Measurements from ENCODE around the gene NKPD1. TPM values are rescaled to one million over a fixed set of nuclear protein-coding genes. Genes with fewer than 3 reads are reported as not detected.

NKPD1 gene
- polyA plus RNA-seq, 2 of the 4 experiments (the other 2 are of a cell fraction): 0.12 to 0.15 TPM

DNA sequence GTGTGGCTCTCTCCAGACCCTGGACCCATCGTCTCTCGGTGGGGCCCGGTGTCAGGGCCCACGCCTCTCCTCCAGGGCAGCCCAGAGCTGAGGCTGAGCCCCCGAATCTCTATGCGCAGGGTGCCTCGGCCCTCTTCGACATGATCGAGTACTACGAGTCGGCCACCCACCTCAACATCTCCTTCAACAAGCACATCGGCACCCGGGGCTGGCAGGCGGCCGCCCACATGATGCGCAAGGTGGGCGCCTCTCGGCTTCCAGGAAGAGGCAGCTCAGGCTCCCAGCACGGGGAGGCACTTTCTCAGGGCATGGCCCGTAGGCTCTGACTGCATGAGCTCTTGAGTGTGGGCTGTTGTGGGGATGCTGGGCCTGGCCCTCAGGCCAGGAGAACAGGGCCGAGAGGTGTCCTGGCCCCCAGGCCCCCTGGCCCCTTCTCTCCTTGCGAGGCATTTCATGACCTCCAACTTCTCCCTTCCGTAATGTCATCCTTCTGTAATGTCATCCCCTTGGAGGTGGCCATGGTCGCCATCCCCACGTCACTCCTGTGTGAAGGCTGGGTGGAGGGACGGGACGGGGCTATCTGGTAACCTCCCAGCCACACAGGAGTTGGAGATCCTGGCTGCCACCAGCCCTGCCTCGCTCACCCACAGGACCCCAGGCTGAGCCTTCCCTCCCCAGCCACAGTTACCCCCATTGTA, 19.4 kb downstream of the NKPD1 start:
- FAIRE-seq: no peak
- Histone ChIP-seq H3K4me2 (no peak overlapping the region), H3K27ac (no peak overlapping the region), H3K9me3 (no peaks in the 10 kb centered on the region), H3K4me3 (no peak overlapping the region), H3K4me1 (no peaks in the 10 kb centered on the region)
- ChIA-PET POLR2A (no interaction called here), CTCF (interaction anchor here (0.6 to 3.2 kb wide), 8 partner anchors 8 to 159 kb away, joined by 3 to 16 read pairs (median 4); partner anchors contain the start of gene NKPD1)
- DNase-seq (ENCODE audit: low read depth in 1 of 2, low spot score in 1 of 2): no peak
- WGBS (ENCODE audit: missing lambda C conversion rate): 96% methylated on average over 28 of the region's 28 CpGs
- no peak for TF ChIP-seq POLR2AphosphoS2 (conservative IDR thresholded peaks at IDR 0.05; ENCODE audit: low read length)
- no peak for TF ChIP-seq RFX5 (IDR thresholded peaks at IDR 0.05)
- no peak for TF ChIP-seq RCOR1 (IDR thresholded peaks at IDR 0.05; ENCODE audit: low read depth, low read length)
- no peak for TF ChIP-seq ZC3H11A (IDR thresholded peaks at IDR 0.05)
- no peak for TF ChIP-seq CBX2 (IDR thresholded peaks at IDR 0.05; ENCODE audit: borderline replicate concordance, low read depth)
- TF ChIP-seq TP53 (CRISPR knock-in tag; IDR thresholded peaks at IDR 0.05): no peak
- no peak for TF ChIP-seq PHF8 (IDR thresholded peaks at IDR 0.05; ENCODE audit: borderline replicate concordance, low read depth)
- TF ChIP-seq EHMT2 (IDR thresholded peaks at IDR 0.05; ENCODE audit: low read depth): no peak
- no peak for TF ChIP-seq ZSCAN20 (CRISPR knock-in tag; IDR thresholded peaks at IDR 0.05)
- TF ChIP-seq NPAS2 (CRISPR knock-in tag; IDR thresholded peaks at IDR 0.05; ENCODE audit: borderline replicate concordance): no peak
- no peak for TF ChIP-seq MYC (IDR thresholded peaks at IDR 0.05; ENCODE audit: borderline replicate concordance, low read length)
- no peak for TF ChIP-seq BHLHE40 (IDR thresholded peaks at IDR 0.05; ENCODE audit: low read depth, low read length)
- no peak for TF ChIP-seq SMC3 (IDR thresholded peaks at IDR 0.05)
- TF ChIP-seq ZFP36 (IDR thresholded peaks at IDR 0.05; ENCODE audit: borderline replicate concordance, partially characterized antibody): no peak
- TF ChIP-seq SREBF2 (IDR thresholded peaks at IDR 0.05): no peak
- TF ChIP-seq ELK1 (IDR thresholded peaks at IDR 0.05; ENCODE audit: low read depth, low read length): no peak
- TF ChIP-seq MAZ (IDR thresholded peaks at IDR 0.05; ENCODE audit: borderline replicate concordance, low read depth, low read length): no peak
- no peak for TF ChIP-seq NFE2L2 (conservative IDR thresholded peaks at IDR 0.05; ENCODE audit: low read length)
- TF ChIP-seq ZNF302 (CRISPR knock-in tag; IDR thresholded peaks at IDR 0.05): no peak
- no peak for ATAC-seq

- Histone ChIP-seq H3K4me1 (no peaks in the 10 kb centered on the region), H3K4me3 (no peak overlapping the region), H3K9me3 (no peaks in the 10 kb centered on the region), H3K4me2 (no peak overlapping the region), H3K27ac (no peak overlapping the region)
- 97% methylated on average over 11 of the region's 11 CpGs for WGBS (ENCODE audit: missing lambda C conversion rate)
- ATAC-seq: no peak
- POLR2A ChIA-PET: no interaction called here
- no peak for DNase-seq (ENCODE audit: low read depth in 1 of 2, low spot score in 1 of 2)
- TF ChIP-seq ELK1 (IDR thresholded peaks at IDR 0.05; ENCODE audit: low read depth, low read length): no peak
- TF ChIP-seq ZNF302 (CRISPR knock-in tag; IDR thresholded peaks at IDR 0.05): no peak
- TF ChIP-seq, protein P1, sequence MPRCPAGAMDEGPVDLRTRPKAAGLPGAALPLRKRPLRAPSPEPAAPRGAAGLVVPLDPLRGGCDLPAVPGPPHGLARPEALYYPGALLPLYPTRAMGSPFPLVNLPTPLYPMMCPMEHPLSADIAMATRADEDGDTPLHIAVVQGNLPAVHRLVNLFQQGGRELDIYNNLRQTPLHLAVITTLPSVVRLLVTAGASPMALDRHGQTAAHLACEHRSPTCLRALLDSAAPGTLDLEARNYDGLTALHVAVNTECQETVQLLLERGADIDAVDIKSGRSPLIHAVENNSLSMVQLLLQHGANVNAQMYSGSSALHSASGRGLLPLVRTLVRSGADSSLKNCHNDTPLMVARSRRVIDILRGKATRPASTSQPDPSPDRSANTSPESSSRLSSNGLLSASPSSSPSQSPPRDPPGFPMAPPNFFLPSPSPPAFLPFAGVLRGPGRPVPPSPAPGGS (IDR thresholded peaks at IDR 0.05): no peak
- TF ChIP-seq TFCP2L1 (CRISPR knock-in tag; IDR thresholded peaks at IDR 0.05): no peak
- no peak for TF ChIP-seq MAZ (IDR thresholded peaks at IDR 0.05; ENCODE audit: borderline replicate concordance, low read depth, low read length)
- TF ChIP-seq NPAS2 (CRISPR knock-in tag; IDR thresholded peaks at IDR 0.05; ENCODE audit: borderline replicate concordance): no peak
- no peak for TF ChIP-seq RAD21 (conservative IDR thresholded peaks at IDR 0.05 in 1 of 2, IDR thresholded peaks at IDR 0.05 in 1 of 2)
- TF ChIP-seq HOXB13 (CRISPR knock-in tag; IDR thresholded peaks at IDR 0.05; ENCODE audit: low read depth): no peak
- no peak for TF ChIP-seq EP300 (IDR thresholded peaks at IDR 0.05)
- no peak for TF ChIP-seq HDAC2 (IDR thresholded peaks at IDR 0.05)
- TF ChIP-seq, protein P2, sequence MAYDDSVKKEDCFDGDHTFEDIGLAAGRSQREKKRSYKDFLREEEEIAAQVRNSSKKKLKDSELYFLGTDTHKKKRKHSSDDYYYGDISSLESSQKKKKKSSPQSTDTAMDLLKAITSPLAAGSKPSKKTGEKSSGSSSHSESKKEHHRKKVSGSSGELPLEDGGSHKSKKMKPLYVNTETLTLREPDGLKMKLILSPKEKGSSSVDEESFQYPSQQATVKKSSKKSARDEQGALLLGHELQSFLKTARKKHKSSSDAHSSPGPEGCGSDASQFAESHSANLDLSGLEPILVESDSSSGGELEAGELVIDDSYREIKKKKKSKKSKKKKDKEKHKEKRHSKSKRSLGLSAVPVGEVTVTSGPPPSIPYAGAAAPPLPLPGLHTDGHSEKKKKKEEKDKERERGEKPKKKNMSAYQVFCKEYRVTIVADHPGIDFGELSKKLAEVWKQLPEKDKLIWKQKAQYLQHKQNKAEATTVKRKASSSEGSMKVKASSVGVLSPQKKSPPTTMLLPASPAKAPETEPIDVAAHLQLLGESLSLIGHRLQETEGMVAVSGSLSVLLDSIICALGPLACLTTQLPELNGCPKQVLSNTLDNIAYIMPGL (CRISPR knock-in tag; IDR thresholded peaks at IDR 0.05; ENCODE audit: borderline replicate concordance): no peak
- no peak for FAIRE-seq
- CTCF ChIA-PET: interaction anchor here (0.5 to 1.5 kb wide), 9 partner anchors 9 to 1884 kb away, joined by 3 to 7 read pairs (median 4); partner anchors contain the start of gene NKPD1
Observed at GRCh38 chr19:45140533-45140932, 20.2 kb downstream of the NKPD1 start.
